ENCODE results near the gene CLIC4. TPM values are rescaled to one million over a fixed set of nuclear protein-coding genes. Genes with fewer than 3 reads are reported as not detected.
"Not testable (repeated sequence)": the region's sequence is repeated elsewhere in the genome, so short reads cannot be mapped to it uniquely, and the experiment has no call there.

CLIC4 gene
- total and polyA plus RNA-seq, 8 donors, result 53.5 to 372 (median 110) TPM

- no peak for DNase-seq
- Histone ChIP-seq H3K4me3 (peak overlapping the region in 1 of 4 donors; percentile 18), H3K27me3 (no peaks in the 10 kb centered on the region), H3K4me1 (peaks cover 22 to 80% (median 56%) of the 10 kb centered on the region in 4 donors), H3K9me3 (no peaks in the 10 kb centered on the region), H3K27ac (peak overlapping the region in 3 of 5 donors; percentile 36 to 99 (median 96)), H3K36me3 (no peaks in the 10 kb centered on the region)
- 82 to 90% (median 88%) methylated on average over 8 of the region's 8 CpGs for WGBS, 5 donors
- no peak for TF ChIP-seq EP300 (IDR thresholded peaks at IDR 0.05)
- no peak for TF ChIP-seq CTCF (IDR thresholded peaks at IDR 0.05)
- no peak for TF ChIP-seq POLR2A (IDR thresholded peaks at IDR 0.05)
- no peak for TF ChIP-seq POLR2AphosphoS5 (IDR thresholded peaks at IDR 0.05)
- intact Hi-C loops (cut with DNase I; ENCODE audit: low total_unique reads), result loop anchor here (10.0 kb wide), 1 partner anchor 75 kb away; no protein-coding TSS in a partner anchor
Measured at GRCh38 chr1:24749886-24750285, 4.6 kb downstream of the CLIC4 start.

- Histone ChIP-seq H3K4me1 (peaks cover 22 to 83% (median 58%) of the 10 kb centered on the region in 4 donors), H3K9me3 (no peaks in the 10 kb centered on the region), H3K4me3 (peak overlapping the region in 2 of 4 donors; percentile 9 to 12), H3K27ac (peak overlapping the region in 4 of 5 donors; percentile 20 to 99 (median 50)), H3K36me3 (no peaks in the 10 kb centered on the region), H3K27me3 (no peaks in the 10 kb centered on the region)
- 63 to 93% (median 77%) methylated on average over 1 of the region's 1 CpG for WGBS, 5 donors
- DNase-seq, result no peak
- intact Hi-C loops (cut with DNase I; ENCODE audit: low total_unique reads), result loop anchor here (10.0 kb wide), 1 partner anchor 73 kb away; no protein-coding TSS in a partner anchor
- no peak for TF ChIP-seq EP300 (IDR thresholded peaks at IDR 0.05)
- no peak for TF ChIP-seq CTCF (IDR thresholded peaks at IDR 0.05)
- no peak for TF ChIP-seq POLR2AphosphoS5 (IDR thresholded peaks at IDR 0.05)
- no peak for TF ChIP-seq POLR2A (IDR thresholded peaks at IDR 0.05)
Measured at GRCh38 chr1:24751833-24752232, 6.6 kb downstream of the CLIC4 start.

GRCh38 chr1:24752305-24752704, 7.1 kb downstream of the CLIC4 start:
- peaks cover 22 to 82% (median 55%) of the 10 kb centered on the region in 4 donors for H3K4me1 ChIP-seq
- H3K27ac ChIP-seq, result peak overlapping the region in 4 of 5 donors; percentile 20 to 99 (median 50)
- no peaks in the 10 kb centered on the region for H3K9me3 ChIP-seq
- intact Hi-C loops (cut with DNase I; ENCODE audit: low total_unique reads), result loop anchor here (10.0 kb wide), 1 partner anchor 72 kb away; no protein-coding TSS in a partner anchor
- H3K36me3 ChIP-seq, result no peaks in the 10 kb centered on the region
- DNase-seq, result no peak
- H3K27me3 ChIP-seq, result no peaks in the 10 kb centered on the region
- 57 to 72% (median 66%) methylated on average over 3 of the region's 3 CpGs for WGBS, 5 donors
- H3K4me3 ChIP-seq, result peak overlapping the region in 1 of 4 donors; percentile 12
- TF ChIP-seq POLR2A (IDR thresholded peaks at IDR 0.05) (no peak), EP300 (IDR thresholded peaks at IDR 0.05) (no peak), CTCF (IDR thresholded peaks at IDR 0.05) (no peak), POLR2AphosphoS5 (IDR thresholded peaks at IDR 0.05) (no peak)

GRCh38 chr1:24754229-24754628, 9.0 kb downstream of the CLIC4 start:
- Histone ChIP-seq H3K36me3 (no peaks in the 10 kb centered on the region), H3K27ac (peak overlapping the region in 4 of 5 donors; percentile 22 to 99 (median 54)), H3K9me3 (no peaks in the 10 kb centered on the region), H3K4me1 (peaks cover 22 to 76% (median 47%) of the 10 kb centered on the region in 4 donors), H3K4me3 (no peak overlapping the region), H3K27me3 (no peaks in the 10 kb centered on the region)
- TF ChIP-seq POLR2AphosphoS5 (IDR thresholded peaks at IDR 0.05) (peak in 2 of 3 donors; percentile 13 to 41), POLR2A (IDR thresholded peaks at IDR 0.05) (no peak)
- WGBS, 5 donors, result 68 to 83% (median 75%) methylated on average over 5 of the region's 5 CpGs
- DNase-seq, result no peak
- intact Hi-C loops (cut with DNase I; ENCODE audit: low total_unique reads), result loop anchor here (10.0 kb wide), 1 partner anchor 71 kb away; no protein-coding TSS in a partner anchor

- not testable (repeated sequence) for H3K9me3 ChIP-seq, H3K4me3 ChIP-seq, H3K36me3 ChIP-seq, DNase-seq, H3K27me3 ChIP-seq
- WGBS, 5 donors, result 90 to 96% (median 95%) methylated on average over 6 of the region's 6 CpGs
- intact Hi-C loops (cut with DNase I; ENCODE audit: low total_unique reads), result loop anchor here (10.0 kb wide), 1 partner anchor 69 kb away; no protein-coding TSS in a partner anchor
- H3K27ac ChIP-seq, result peak overlapping the region in 3 of 5 donors; percentile 47 to 99 (median 62)
- peaks cover 22 to 76% (median 47%) of the 10 kb centered on the region in 4 donors for H3K4me1 ChIP-seq
Measured at GRCh38 chr1:24755323-24755722, 10.1 kb downstream of the CLIC4 start.
